ENCODE results near the gene TOP1. TPM values are rescaled to one million over a fixed set of nuclear protein-coding genes. Genes with fewer than 3 reads are reported as not detected.
A peak's percentile ranks its signal among the peaks of the same experiment; 100 is the strongest.
"Not testable (repeated sequence)": the region's sequence is repeated elsewhere in the genome, so short reads cannot be mapped to it uniquely, and the experiment has no call there.

TOP1 gene
- total RNA-seq, 3 donors from 2014 or later (not counting 1 experiment from before 2014, with no cell fraction given): 32.2 to 36.3 (median 36.3) TPM

GRCh38 chr20:41110930-41111577, 82.4 kb downstream of the TOP1 start:
- TF ChIP-seq, protein P1, sequence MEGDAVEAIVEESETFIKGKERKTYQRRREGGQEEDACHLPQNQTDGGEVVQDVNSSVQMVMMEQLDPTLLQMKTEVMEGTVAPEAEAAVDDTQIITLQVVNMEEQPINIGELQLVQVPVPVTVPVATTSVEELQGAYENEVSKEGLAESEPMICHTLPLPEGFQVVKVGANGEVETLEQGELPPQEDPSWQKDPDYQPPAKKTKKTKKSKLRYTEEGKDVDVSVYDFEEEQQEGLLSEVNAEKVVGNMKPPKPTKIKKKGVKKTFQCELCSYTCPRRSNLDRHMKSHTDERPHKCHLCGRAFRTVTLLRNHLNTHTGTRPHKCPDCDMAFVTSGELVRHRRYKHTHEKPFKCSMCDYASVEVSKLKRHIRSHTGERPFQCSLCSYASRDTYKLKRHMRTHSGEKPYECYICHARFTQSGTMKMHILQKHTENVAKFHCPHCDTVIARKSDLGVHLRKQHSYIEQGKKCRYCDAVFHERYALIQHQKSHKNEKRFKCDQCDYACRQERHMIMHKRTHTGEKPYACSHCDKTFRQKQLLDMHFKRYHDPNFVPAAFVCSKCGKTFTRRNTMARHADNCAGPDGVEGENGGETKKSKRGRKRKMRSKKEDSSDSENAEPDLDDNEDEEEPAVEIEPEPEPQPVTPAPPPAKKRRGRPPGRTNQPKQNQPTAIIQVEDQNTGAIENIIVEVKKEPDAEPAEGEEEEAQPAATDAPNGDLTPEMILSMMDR (IDR thresholded peaks at IDR 0.05): no peak
- ATAC-seq (no peak), DNase-seq (no peak)
- no peaks in the 10 kb centered on the region for H3K4me1 Mint-ChIP-seq
- intact Hi-C loops (cut with micrococcal nuclease): no loop called here
- H3K9me3 Mint-ChIP-seq: no peaks in the 10 kb centered on the region
- peaks cover 22% of the 10 kb centered on the region for H3K36me3 Mint-ChIP-seq
- Histone ChIP-seq H3K9me3 (ENCODE audit: control insufficient read depth, insufficient read depth, low read length) (no peaks in the 10 kb centered on the region), H3K4me1 (ENCODE audit: control insufficient read depth, insufficient read depth, low read length) (no peaks in the 10 kb centered on the region), H3K27ac (ENCODE audit: low read length) (no peak overlapping the region), H3K4me3 (ENCODE audit: low read length) (no peak overlapping the region), H3K27me3 (ENCODE audit: control insufficient read depth, insufficient read depth, low read length) (no peaks in the 10 kb centered on the region), H3K36me3 (ENCODE audit: control insufficient read depth, insufficient read depth, low read length) (peaks cover 50% of the 10 kb centered on the region)
- H3K4me3 Mint-ChIP-seq: no peak overlapping the region
- no peaks in the 10 kb centered on the region for H3K27me3 Mint-ChIP-seq (ENCODE audit: low read depth in 2 of 2)
- H3K27ac Mint-ChIP-seq: no peak overlapping the region
- 100% methylated on average over 3 of the region's 5 CpGs for WGBS (ENCODE audit: insufficient coverage)

DNA sequence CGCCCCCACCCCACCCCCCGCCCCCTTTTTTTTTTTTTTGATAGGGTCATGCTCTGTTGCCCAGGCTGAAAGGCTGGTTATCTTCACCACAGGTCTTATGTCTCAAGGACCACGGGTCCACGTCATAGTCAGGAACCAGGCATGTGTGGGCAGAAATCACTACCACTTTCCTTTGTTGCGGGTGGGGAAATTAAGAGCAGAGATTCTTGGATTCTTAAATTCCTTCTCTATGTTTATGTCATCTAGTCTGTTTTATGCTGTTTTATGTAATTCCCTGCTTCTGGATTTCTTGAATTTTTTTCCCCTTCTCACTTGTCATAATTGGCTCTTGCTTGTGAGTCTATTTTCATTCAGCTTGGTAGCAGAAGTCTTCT, 82.9 kb downstream of the TOP1 start:
- Mint-ChIP-seq H3K36me3 (peaks cover 22% of the 10 kb centered on the region), H3K4me3 (no peak overlapping the region), H3K27me3 (ENCODE audit: low read depth in 2 of 2) (no peaks in the 10 kb centered on the region), H3K9me3 (no peaks in the 10 kb centered on the region), H3K4me1 (no peaks in the 10 kb centered on the region), H3K27ac (no peak overlapping the region)
- WGBS (ENCODE audit: insufficient coverage): 81% methylated on average over 3 of the region's 5 CpGs
- H3K27ac ChIP-seq (ENCODE audit: low read length): no peak overlapping the region
- TF ChIP-seq, protein P1 (IDR thresholded peaks at IDR 0.05): no peak
- DNase-seq (no peak), ATAC-seq (no peak)
- peaks cover 55% of the 10 kb centered on the region for H3K36me3 ChIP-seq (ENCODE audit: control insufficient read depth, insufficient read depth, low read length)
- intact Hi-C loops (cut with micrococcal nuclease): no loop called here
- no peaks in the 10 kb centered on the region for H3K4me1 ChIP-seq (ENCODE audit: control insufficient read depth, insufficient read depth, low read length)
- H3K9me3 ChIP-seq (ENCODE audit: control insufficient read depth, insufficient read depth, low read length): no peaks in the 10 kb centered on the region
- H3K4me3 ChIP-seq (ENCODE audit: low read length): no peak overlapping the region
- no peaks in the 10 kb centered on the region for H3K27me3 ChIP-seq (ENCODE audit: control insufficient read depth, insufficient read depth, low read length)

DNA sequence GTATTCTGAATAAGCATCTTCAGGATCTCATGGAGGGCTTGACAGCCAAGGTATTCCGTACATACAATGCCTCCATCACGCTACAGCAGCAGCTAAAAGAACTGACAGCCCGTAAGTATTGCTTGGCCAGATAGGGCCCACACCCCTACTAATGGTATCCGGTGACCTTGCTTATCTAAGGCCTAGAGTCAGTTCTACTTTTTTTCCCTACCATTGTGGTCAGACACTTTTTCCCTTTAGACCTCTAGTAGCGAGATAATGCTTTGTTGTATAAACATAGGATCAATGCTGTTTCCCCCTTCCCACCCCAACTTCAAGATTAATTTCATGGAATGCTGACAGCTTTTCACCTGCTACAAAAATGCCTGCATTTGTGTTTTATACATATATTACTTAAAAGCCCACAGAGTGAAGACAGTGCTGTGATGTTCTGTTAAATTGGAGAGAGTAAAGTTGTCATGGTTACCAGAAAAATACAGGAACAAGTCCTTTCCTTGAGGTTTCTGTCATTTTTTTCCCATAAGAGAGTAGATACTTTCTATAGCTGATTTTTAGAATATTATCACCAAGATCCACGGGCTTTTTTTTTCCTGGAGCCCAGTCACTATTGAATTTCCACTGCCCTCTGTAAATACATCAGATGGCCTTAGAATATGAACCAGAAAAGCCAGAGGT, 87.8 kb downstream of the TOP1 start:
- H3K27me3 ChIP-seq (ENCODE audit: control insufficient read depth, insufficient read depth, low read length): no peaks in the 10 kb centered on the region
- no peaks in the 10 kb centered on the region for H3K4me1 Mint-ChIP-seq
- H3K36me3 Mint-ChIP-seq: peaks cover 7% of the 10 kb centered on the region
- H3K4me3 ChIP-seq (ENCODE audit: low read length): no peak overlapping the region
- peak overlapping the region in 1 of 2 donors; percentile 18 for H3K27ac Mint-ChIP-seq
- intact Hi-C loops (cut with micrococcal nuclease): no loop called here
- peaks cover 83% of the 10 kb centered on the region for H3K36me3 ChIP-seq (ENCODE audit: control insufficient read depth, insufficient read depth, low read length)
- TF ChIP-seq, protein P1 (IDR thresholded peaks at IDR 0.05): no peak
- H3K9me3 ChIP-seq (ENCODE audit: control insufficient read depth, insufficient read depth, low read length): no peaks in the 10 kb centered on the region
- no peak for DNase-seq
- no peak for ATAC-seq
- no peaks in the 10 kb centered on the region for H3K9me3 Mint-ChIP-seq
- 89% methylated on average over 5 of the region's 6 CpGs for WGBS (ENCODE audit: insufficient coverage)
- no peak overlapping the region for H3K4me3 Mint-ChIP-seq
- H3K27ac ChIP-seq (ENCODE audit: low read length): no peak overlapping the region
- no peaks in the 10 kb centered on the region for H3K27me3 Mint-ChIP-seq (ENCODE audit: low read depth in 2 of 2)
- H3K4me1 ChIP-seq (ENCODE audit: control insufficient read depth, insufficient read depth, low read length): no peaks in the 10 kb centered on the region

- H3K4me1 ChIP-seq (ENCODE audit: control insufficient read depth, insufficient read depth, low read length); H3K9me3 Mint-ChIP-seq; H3K9me3 ChIP-seq (ENCODE audit: control insufficient read depth, insufficient read depth, low read length); H3K27me3 ChIP-seq (ENCODE audit: control insufficient read depth, insufficient read depth, low read length); H3K27ac ChIP-seq (ENCODE audit: low read length); ATAC-seq; H3K4me3 Mint-ChIP-seq; H3K27me3 Mint-ChIP-seq (ENCODE audit: low read depth in 2 of 2); H3K27ac Mint-ChIP-seq; DNase-seq; H3K4me3 ChIP-seq (ENCODE audit: low read length); intact Hi-C loops (cut with micrococcal nuclease); H3K4me1 Mint-ChIP-seq: not testable (repeated sequence)
- peaks cover 92% of the 10 kb centered on the region for H3K36me3 ChIP-seq (ENCODE audit: control insufficient read depth, insufficient read depth, low read length)
- 100% methylated on average over 5 of the region's 6 CpGs for WGBS (ENCODE audit: insufficient coverage)
- H3K36me3 Mint-ChIP-seq: peaks cover 21% of the 10 kb centered on the region
These were observed 89.5 kb downstream of the TOP1 start for GRCh38 chr20:41118159-41118558.
